ENCODE results near the gene COBL. TPM values are rescaled to one million over a fixed set of nuclear protein-coding genes. Genes with fewer than 3 reads are reported as not detected.

COBL gene
- total RNA-seq, 3 donors from 2014 or later (not counting 1 experiment from before 2014, with no cell fraction given) = not detected

- intact Hi-C loops (cut with micrococcal nuclease) = no loop called here
- no peak overlapping the region for H3K27ac ChIP-seq (ENCODE audit: low read length)
- no peak overlapping the region for H3K4me3 ChIP-seq (ENCODE audit: low read length)
- ATAC-seq = no peak
- no peaks in the 10 kb centered on the region for H3K36me3 ChIP-seq (ENCODE audit: control insufficient read depth, insufficient read depth, low read length)
- 72% methylated on average over 3 of the region's 3 CpGs for WGBS (ENCODE audit: insufficient coverage)
- Mint-ChIP-seq H3K27me3 (ENCODE audit: low read depth in 2 of 2) (peaks cover 0 to 3% of the 10 kb centered on the region in 2 donors), H3K4me1 (no peaks in the 10 kb centered on the region), H3K36me3 (no peaks in the 10 kb centered on the region), H3K9me3 (no peaks in the 10 kb centered on the region), H3K27ac (no peak overlapping the region), H3K4me3 (no peak overlapping the region)
- H3K4me1 ChIP-seq (ENCODE audit: control insufficient read depth, insufficient read depth, low read length) = no peaks in the 10 kb centered on the region
- H3K9me3 ChIP-seq (ENCODE audit: control insufficient read depth, insufficient read depth, low read length) = no peaks in the 10 kb centered on the region
- no peaks in the 10 kb centered on the region for H3K27me3 ChIP-seq (ENCODE audit: control insufficient read depth, insufficient read depth, low read length)
- DNase-seq = no peak
- TF ChIP-seq CTCF (IDR thresholded peaks at IDR 0.05) = no peak
Observed at GRCh38 chr7:51132661-51133060, 183.9 kb downstream of the COBL start.

GRCh38 chr7:51129527-51130472, 186.8 kb downstream of the COBL start:
- Histone ChIP-seq H3K4me1 (ENCODE audit: control insufficient read depth, insufficient read depth, low read length) (no peaks in the 10 kb centered on the region), H3K9me3 (ENCODE audit: control insufficient read depth, insufficient read depth, low read length) (no peaks in the 10 kb centered on the region), H3K27me3 (ENCODE audit: control insufficient read depth, insufficient read depth, low read length) (no peaks in the 10 kb centered on the region), H3K4me3 (ENCODE audit: low read length) (no peak overlapping the region), H3K36me3 (ENCODE audit: control insufficient read depth, insufficient read depth, low read length) (no peaks in the 10 kb centered on the region), H3K27ac (ENCODE audit: low read length) (no peak overlapping the region)
- H3K4me1 Mint-ChIP-seq = no peaks in the 10 kb centered on the region
- ATAC-seq (no peak), DNase-seq (no peak)
- H3K27me3 Mint-ChIP-seq (ENCODE audit: low read depth in 2 of 2) = peaks cover 0 to 3% of the 10 kb centered on the region in 2 donors
- H3K36me3 Mint-ChIP-seq = no peaks in the 10 kb centered on the region
- no peaks in the 10 kb centered on the region for H3K9me3 Mint-ChIP-seq
- H3K27ac Mint-ChIP-seq = no peak overlapping the region
- intact Hi-C loops (cut with micrococcal nuclease) = no loop called here
- no peak overlapping the region for H3K4me3 Mint-ChIP-seq
- no peak for TF ChIP-seq CTCF (IDR thresholded peaks at IDR 0.05)
- 91% methylated on average over 7 of the region's 8 CpGs for WGBS (ENCODE audit: insufficient coverage)

GRCh38 chr7:51128545-51129435, 187.8 kb downstream of the COBL start:
- Histone ChIP-seq H3K4me3 (ENCODE audit: low read length) (no peak overlapping the region), H3K36me3 (ENCODE audit: control insufficient read depth, insufficient read depth, low read length) (no peaks in the 10 kb centered on the region), H3K27ac (ENCODE audit: low read length) (no peak overlapping the region), H3K4me1 (ENCODE audit: control insufficient read depth, insufficient read depth, low read length) (no peaks in the 10 kb centered on the region), H3K9me3 (ENCODE audit: control insufficient read depth, insufficient read depth, low read length) (no peaks in the 10 kb centered on the region), H3K27me3 (ENCODE audit: control insufficient read depth, insufficient read depth, low read length) (no peaks in the 10 kb centered on the region)
- H3K9me3 Mint-ChIP-seq = no peaks in the 10 kb centered on the region
- no peak overlapping the region for H3K27ac Mint-ChIP-seq
- no peak for ATAC-seq
- no peak for DNase-seq
- WGBS (ENCODE audit: insufficient coverage) = 90% methylated on average over 13 of the region's 16 CpGs
- no peak for TF ChIP-seq CTCF (IDR thresholded peaks at IDR 0.05)
- no peak overlapping the region for H3K4me3 Mint-ChIP-seq
- H3K27me3 Mint-ChIP-seq (ENCODE audit: low read depth in 2 of 2) = peaks cover 0 to 3% of the 10 kb centered on the region in 2 donors
- no peaks in the 10 kb centered on the region for H3K4me1 Mint-ChIP-seq
- H3K36me3 Mint-ChIP-seq = no peaks in the 10 kb centered on the region
- intact Hi-C loops (cut with micrococcal nuclease) = no loop called here

All from natural killer cell (primary cell).